Endothelial cell of hepatic sinusoid (primary cell): Measurements from ENCODE around the gene PCDHGB7.
"Not testable (repeated sequence)": the region's sequence is repeated elsewhere in the genome, so short reads cannot be mapped to it uniquely, and the experiment has no call there.

Source experiments
- in situ Hi-C: cut with HindIII; loops from 2 replicates; pipeline ENCODE4 v1.10.0; 2017; ENCODE audit warnings: low sequenced_read_pairs

Gene PCDHGB7

DNA sequence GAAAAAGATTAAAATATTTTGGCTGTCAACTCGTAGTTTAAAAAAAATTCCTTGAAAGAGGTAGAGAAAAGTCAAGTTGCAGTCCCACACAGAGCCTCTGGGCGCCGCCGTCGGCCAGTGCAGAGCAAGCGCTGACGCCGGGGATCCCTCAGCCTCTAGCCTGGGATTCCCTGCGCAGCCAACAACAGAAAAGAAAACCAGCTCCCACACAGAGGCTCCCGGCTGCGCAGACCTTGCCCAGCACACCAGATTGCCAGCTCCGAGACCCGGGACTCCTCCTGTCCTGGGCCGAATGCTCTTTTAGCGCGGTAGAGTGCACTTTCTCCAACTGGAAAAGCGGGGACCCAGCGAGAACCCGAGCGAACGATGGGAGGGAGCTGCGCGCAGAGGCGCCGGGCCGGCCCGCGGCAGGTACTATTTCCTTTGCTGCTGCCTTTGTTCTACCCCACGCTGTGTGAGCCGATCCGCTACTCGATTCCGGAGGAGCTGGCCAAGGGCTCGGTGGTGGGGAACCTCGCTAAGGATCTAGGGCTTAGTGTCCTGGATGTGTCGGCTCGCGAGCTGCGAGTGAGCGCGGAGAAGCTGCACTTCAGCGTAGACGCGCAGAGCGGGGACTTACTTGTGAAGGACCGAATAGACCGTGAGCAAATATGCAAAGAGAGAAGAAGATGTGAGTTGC, at the start of gene PCDHGB7:
Gene PCDHGB7, plus strand, starts transcription at position 184 of the 679 bp plus-strand sequence. Its CDS starts 183 bp downstream, at position 367.
- in situ Hi-C loops, result not testable (repeated sequence)

DNA sequence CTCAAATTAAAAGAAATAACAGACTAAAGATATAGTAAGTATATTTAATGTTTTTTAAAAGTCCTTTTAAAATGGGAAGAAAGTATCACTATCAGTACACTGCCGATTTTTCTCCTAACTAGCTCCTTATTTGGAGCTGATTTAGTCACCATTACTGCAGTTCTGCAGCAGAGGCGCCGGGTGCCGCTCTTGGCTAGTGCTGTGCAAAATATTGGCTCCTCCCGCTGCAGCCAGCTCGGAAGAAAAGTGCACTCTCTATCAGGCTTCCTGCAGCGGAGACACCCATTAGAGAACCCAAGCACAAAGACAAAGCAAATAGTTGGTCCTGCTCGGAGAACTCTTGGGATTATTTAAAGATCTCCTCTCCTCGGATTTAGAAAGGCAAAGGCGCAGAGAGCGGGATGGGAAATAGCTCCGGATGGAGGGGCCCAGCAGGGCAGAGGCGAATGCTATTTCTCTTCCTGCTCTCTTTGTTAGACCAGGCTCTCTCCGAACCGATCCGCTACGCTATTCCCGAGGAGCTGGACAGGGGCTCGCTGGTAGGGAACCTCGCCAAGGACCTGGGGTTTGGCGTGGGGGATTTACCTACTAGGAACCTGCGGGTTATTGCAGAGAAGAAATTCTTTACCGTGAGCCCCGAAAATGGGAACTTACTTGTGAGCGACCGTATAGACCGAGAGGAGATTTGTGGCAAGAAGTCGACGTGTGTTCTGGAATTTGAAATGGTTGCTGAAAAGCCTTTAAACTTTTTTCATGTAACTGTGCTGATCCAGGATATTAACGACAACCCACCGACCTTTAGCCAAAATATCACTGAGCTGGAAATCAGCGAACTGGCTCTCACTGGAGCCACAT, 47.3 kb upstream of the PCDHGB7 start, which contains the start of gene PCDHGB3:
Gene PCDHGB3, plus strand, starts transcription at position 249 of the 855 bp plus-strand sequence. Its CDS starts 153 bp downstream, at position 402.
- in situ Hi-C loops, result no loop called here

DNA sequence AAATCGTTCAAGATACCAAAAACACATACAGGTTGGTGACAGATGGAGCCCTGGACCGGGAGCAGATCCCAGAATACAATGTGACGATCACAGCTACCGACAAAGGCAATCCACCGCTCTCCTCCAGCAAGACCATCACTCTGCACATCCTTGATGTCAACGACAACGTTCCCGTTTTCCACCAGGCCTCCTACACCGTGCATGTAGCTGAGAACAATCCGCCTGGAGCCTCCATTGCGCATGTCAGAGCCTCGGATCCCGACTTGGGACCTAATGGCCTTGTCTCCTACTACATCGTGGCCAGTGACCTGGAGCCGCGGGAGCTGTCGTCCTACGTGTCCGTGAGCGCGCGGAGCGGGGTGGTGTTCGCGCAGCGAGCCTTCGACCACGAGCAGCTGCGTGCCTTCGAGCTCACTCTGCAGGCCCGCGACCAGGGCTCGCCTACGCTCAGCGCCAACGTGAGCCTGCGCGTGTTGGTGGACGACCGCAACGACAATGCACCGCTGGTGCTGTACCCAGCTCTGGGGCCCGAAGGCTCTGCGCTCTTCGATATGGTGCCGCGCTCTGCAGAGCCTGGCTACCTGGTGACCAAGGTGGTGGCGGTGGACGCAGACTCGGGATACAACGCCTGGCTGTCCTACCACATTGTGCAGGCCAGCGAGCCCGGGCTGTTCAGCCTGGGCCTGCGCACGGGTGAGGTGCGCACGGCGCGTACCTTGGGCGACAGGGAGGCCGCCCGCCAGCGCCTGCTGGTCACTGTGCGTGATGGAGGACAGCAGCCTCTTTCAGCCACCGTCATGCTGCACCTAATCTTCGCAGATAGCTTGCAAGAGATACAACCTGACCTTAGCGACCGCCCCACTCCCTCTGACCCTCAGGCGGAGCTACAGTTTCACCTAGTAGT, 45.7 kb upstream of the PCDHGB7 start:
- in situ Hi-C loops, result no loop called here

DNA sequence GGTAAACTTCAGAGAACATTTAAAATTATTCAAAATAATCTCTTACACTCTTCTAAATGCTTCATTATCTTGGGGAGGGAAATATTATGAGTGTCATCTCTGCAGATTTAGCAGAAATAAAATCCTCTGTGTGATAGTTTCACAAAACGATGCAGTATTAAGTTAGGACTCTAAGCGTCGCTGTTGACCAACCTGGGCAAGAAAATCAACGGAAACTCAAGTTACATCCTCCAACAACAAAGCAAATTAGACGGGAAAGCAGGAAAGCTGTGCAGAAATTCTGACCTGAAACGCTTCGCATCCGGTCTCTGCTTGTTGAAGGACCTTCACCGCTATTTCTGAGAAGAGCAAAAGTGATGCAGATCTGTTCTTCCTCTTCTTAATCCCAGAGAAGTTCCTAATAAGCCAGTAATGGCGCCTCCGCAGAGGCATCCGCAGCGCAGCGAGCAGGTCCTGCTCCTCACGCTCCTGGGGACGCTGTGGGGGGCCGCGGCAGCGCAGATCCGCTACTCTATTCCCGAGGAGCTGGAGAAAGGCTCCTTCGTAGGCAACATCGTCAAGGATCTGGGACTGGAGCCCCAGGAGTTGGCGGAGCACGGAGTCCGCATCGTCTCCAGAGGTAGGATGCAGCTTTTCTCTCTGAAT, 43.7 kb upstream of the PCDHGB7 start, which contains the start of gene PCDHGA6:
Gene PCDHGA6, plus strand, starts transcription at position 219 of the 645 bp plus-strand sequence. Its CDS starts 193 bp downstream, at position 412.
- in situ Hi-C loops, result no loop called here

DNA sequence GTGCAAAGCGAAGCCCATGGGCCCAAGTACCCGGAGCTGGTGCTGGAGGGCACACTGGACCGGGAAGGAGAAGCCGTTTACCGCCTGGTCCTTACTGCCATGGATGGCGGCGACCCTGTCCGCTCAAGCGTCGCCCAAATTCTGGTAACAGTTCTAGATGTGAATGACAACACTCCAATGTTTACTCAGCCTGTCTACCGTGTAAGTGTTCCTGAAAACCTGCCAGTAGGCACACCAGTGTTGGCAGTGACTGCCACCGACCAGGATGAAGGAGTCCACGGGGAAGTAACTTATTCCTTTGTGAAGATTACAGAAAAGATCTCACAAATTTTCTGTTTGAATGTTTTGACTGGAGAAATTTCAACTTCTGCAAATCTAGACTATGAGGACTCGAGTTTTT, 42.9 kb upstream of the PCDHGB7 start:
- in situ Hi-C loops, result no loop called here

DNA sequence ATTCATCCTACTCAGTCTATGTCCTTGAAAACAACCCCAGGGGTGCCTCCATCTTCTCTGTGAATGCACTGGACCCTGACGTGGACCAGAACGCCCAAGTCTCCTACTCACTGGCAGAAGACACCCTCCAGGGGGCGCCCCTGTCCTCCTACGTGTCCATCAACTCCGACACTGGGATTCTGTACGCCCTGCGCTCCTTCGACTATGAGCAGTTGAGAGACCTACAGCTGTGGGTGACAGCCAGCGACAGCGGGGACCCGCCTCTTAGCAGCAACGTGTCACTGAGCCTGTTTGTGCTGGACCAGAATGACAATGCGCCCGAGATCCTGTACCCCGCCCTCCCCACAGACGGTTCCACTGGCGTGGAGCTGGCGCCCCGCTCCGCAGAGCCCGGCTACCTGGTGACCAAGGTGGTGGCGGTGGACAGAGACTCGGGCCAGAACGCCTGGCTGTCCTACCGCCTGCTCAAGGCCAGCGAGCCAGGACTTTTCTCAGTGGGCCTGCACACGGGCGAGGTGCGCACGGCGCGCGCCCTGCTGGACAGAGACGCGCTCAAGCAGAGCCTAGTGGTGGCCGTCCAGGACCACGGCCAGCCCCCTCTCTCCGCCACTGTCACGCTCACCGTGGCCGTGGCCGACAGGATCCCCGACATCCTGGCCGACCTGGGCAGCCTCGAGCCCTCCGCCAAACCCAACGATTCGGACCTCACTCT, 41.9 kb upstream of the PCDHGB7 start:
- in situ Hi-C loops, result not testable (repeated sequence)

DNA sequence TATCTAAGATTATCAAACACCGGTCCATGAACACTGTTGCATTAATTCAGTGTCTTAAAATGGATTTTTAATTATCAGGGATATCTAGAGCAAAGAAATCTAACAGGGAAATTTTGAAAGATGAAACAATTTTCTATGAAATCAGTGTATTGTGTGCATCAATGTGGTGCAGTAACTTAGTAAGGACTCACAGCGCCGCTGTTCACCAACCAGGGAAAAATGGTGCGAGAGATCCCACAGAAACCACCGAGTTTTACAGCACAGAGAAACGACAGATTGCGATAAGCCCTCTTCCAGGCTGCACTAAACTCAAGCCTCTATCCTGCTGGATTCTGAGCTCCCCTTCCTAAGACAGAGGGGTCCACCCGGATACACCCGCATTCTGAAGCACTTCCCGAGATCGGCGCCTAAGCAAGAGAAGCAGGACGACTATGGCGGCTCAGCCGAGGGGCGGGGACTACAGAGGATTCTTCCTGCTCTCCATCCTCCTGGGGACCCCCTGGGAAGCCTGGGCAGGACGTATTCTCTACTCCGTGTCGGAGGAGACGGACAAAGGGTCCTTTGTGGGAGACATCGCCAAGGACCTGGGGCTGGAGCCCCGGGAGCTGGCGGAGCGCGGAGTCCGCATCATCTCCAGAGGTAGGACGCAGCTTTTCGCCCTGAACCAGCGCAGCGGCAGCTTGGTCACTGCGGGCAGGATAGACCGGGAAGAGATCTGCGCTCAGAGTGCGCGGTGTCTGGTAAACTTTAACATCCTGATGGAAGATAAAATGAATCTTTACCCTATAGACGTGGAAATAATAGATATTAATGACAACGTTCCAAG, 34.8 kb upstream of the PCDHGB7 start, which contains the start of gene PCDHGA7:
Gene PCDHGA7, plus strand, starts transcription at position 274 of the 826 bp plus-strand sequence. Its CDS starts 158 bp downstream, at position 432.
- in situ Hi-C loops, result no loop called here

DNA sequence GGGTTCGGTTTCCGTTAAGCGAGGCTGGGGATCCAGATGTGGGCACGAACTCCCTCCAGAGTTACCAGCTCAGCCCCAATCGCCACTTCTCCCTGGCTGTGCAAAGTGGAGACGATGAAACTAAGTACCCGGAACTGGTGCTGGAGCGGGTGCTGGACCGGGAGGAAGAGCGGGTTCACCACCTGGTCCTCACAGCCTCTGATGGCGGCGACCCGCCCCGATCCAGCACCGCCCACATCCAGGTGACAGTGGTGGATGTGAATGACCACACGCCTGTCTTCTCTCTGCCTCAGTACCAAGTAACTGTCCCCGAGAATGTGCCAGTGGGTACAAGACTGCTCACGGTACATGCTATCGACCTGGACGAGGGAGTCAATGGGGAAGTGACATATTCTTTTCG, 34.1 kb upstream of the PCDHGB7 start:
- in situ Hi-C loops, result no loop called here

DNA sequence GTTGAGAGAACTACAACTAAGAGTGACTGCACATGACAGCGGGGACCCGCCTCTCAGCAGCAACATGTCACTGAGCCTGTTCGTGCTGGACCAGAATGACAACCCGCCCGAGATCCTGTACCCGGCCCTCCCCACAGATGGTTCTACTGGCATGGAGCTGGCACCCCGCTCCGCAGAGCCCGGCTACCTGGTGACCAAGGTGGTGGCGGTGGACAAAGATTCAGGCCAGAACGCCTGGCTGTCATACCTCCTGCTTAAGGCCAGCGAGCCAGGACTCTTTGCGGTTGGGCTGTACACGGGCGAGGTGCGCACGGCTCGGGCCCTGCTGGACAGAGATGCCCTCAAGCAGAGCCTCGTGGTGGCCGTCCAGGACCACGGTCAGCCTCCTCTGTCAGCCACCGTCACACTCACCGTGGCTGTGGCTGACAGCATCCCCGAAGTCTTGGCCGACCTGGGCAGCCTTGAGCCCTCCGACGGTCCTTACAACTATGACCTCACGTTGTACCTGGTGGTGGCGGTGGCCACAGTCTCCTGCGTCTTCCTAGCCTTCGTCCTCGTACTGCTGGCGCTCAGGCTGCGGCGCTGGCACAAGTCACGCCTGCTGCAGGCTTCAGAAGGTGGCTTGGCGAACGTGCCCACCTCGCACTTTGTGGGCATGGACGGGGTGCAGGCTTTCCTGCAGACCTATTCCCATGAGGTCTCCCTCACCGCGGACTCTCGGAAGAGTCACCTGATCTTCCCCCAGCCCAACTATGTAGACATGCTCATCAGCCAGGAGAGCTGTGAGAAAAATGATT, 32.8 kb upstream of the PCDHGB7 start:
- in situ Hi-C loops, result no loop called here

DNA sequence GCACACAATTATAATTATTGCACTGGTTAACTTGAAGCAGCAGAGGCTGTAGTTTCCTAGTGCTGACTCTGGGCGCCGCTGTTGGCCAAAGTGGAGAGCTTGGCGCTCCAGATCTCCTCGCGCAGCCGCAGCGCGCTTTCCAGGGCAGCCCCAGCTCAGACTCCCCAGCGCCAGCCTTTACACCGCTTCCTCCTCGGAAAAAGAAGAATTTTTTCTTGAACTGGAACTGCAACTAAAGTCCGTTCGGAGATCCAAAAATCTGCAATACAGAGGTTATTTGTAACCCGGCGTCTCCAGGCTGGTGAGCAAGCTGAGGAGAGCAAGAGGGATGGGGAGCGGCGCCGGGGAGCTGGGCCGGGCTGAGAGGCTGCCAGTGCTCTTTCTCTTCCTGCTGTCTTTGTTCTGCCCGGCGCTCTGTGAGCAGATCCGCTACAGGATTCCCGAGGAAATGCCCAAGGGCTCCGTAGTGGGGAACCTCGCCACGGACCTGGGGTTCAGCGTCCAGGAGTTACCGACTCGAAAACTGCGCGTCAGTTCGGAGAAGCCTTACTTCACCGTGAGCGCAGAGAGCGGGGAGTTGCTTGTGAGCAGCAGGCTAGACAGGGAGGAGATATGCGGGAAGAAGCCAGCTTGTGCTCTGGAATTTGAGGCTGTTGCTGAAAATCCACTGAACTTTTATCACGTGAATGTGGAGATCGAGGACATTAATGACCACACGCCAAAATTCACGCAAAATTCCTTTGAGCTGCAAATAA, 29.7 kb upstream of the PCDHGB7 start, which contains the start of gene PCDHGB4:
Gene PCDHGB4, plus strand, starts transcription at position 142 of the 755 bp plus-strand sequence. Its CDS starts 187 bp downstream, at position 329.
- in situ Hi-C loops, result not testable (repeated sequence)

DNA sequence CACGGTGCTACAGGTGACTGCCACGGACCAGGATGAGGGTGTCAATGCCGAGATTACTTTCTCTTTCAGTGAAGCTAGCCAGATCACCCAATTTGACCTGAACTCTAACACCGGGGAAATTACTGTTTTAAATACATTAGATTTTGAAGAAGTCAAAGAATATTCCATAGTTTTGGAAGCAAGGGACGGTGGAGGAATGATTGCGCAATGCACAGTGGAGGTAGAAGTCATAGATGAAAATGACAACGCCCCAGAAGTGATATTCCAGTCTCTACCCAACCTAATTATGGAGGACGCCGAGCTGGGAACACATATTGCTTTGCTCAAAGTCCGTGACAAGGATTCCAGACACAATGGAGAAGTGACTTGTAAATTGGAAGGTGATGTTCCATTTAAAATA, 28.8 kb upstream of the PCDHGB7 start:
- in situ Hi-C loops, result no loop called here

DNA sequence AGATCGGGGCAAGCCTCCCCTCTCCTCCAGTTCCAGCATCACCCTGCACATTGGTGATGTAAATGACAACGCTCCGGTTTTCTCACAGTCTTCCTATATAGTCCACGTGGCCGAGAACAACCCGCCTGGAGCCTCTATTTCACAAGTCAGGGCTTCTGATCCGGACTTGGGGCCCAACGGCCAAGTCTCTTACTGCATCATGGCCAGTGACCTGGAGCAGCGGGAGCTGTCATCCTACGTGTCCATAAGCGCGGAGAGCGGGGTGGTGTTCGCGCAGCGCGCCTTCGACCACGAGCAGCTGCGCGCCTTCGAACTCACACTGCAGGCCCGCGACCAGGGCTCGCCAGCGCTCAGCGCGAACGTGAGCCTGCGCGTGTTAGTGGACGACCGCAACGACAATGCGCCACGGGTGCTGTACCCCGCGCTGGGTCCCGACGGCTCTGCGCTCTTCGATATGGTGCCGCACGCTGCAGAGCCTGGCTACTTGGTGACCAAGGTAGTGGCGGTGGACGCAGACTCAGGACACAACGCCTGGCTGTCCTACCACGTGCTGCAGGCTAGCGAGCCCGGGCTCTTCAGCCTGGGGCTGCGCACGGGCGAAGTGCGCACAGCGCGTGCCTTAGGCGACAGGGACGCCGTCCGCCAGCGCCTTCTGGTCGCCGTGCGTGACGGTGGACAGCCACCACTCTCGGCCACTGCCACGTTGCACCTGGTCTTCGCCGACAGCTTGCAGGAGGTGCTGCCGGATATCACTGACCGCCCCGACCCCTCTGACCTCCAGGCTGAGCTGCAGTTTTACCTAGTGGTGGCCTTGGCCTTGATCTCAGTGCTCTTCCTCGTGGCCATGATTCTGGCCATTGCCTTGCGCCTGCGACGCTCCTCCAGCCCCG, 28.1 kb upstream of the PCDHGB7 start:
- in situ Hi-C loops, result loop anchor here (5.0 kb wide), 1 partner anchor 62 kb away; no protein-coding TSS in a partner anchor

DNA sequence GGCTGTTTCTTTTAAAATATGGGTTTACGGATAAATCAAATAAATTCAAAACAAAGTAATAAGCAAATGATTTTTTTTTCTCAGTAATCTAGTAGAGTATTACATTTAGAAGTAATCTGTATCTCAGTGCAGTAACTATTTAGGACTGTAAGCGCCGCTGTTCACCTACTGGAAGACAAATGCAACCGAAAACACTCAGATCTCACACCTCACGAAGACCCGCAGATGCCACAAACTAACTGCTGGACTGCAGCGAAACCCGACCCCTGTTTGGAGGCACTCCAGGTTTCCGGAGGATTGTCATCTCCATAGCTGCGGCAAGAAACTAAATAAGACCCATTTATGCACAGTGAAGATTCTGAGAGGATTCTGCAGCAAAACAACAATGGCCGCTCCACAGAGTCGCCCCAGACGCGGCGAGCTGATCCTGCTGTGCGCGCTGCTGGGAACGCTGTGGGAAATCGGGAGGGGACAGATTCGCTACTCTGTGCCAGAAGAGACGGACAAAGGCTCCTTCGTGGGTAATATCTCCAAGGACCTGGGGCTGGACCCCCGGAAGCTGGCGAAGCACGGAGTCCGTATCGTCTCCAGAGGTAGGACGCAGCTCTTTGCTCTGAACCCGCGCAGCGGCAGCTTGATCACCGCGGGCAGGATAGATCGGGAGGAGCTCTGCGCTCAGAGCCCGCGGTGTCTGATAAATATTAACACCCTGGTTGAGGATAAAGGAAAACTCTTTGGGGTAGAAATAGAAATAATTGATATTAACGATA, 24.9 kb upstream of the PCDHGB7 start, which contains the start of gene PCDHGA8:
Gene PCDHGA8, plus strand, starts transcription at position 205 of the 770 bp plus-strand sequence. Its CDS starts 181 bp downstream, at position 386.
- in situ Hi-C loops, result loop anchor here (5.0 kb wide), 1 partner anchor 65 kb away; no protein-coding TSS in a partner anchor

DNA sequence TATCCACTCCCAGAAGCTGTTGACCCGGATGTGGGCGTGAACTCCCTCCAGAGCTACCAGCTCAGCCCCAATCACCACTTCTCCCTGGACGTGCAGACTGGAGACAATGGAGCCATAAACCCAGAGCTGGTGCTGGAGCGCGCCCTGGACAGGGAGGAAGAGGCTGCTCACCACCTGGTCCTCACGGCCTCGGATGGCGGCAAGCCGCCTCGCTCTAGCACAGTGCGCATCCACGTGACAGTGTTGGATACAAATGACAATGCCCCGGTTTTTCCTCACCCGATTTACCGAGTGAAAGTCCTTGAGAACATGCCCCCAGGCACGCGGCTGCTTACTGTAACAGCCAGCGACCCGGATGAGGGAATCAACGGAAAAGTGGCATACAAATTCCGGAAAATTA, 24.2 kb upstream of the PCDHGB7 start:
- in situ Hi-C loops, result loop anchor here (5.0 kb wide), 1 partner anchor 66 kb away; no protein-coding TSS in a partner anchor
